Measurements from ENCODE around the gene POU6F2. TPM values are rescaled to one million over a fixed set of nuclear protein-coding genes. Genes with fewer than 3 reads are reported as not detected.

Gene POU6F2
- total RNA-seq, 4 donors from 2014 or later, result not detected

DNA sequence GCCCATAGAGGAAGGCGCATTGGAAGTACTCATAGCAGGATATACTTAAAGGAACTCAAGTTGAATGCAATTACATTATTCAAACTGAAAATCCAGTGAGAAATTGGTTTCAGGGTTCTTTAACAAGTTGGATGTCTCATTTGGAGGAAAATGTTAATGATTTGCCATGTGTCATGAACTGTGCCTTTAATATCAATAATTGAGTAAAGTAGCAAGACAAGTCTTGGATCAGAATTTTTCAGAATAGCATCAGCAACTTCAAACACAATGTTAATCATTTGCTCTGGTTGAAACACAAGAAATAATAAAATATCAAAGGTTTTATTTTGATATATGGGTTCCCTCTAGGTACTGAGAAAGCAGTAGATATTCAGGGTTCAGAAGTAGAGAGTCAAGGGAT lies 24.5 kb upstream of the POU6F2 start:
- H3K27me3 ChIP-seq, result peaks cover 0 to 5% (median 0%) of the 10 kb centered on the region in 4 donors
- peaks cover 0 to 2% (median 0%) of the 10 kb centered on the region in 4 donors for H3K4me1 ChIP-seq
- intact Hi-C loops (cut with DNase I), result no loop called here
- no peak overlapping the region for H3K4me3 ChIP-seq
- H3K27ac ChIP-seq (replicated peaks in 1 of 4), result no peak overlapping the region
- TF ChIP-seq POLR2AphosphoS5 (IDR thresholded peaks at IDR 0.05) (no peak), POLR2A (IDR thresholded peaks at IDR 0.05; ENCODE audit: low read depth) (no peak), CTCF (IDR thresholded peaks at IDR 0.05) (no peak), EP300 (IDR thresholded peaks at IDR 0.05) (no peak)
- 100% methylated on average over 1 of the region's 1 CpG for WGBS
- no peak for DNase-seq (ENCODE audit: extremely low spot score)
- no peaks in the 10 kb centered on the region for H3K36me3 ChIP-seq
- H3K9me3 ChIP-seq, result no peaks in the 10 kb centered on the region

DNA sequence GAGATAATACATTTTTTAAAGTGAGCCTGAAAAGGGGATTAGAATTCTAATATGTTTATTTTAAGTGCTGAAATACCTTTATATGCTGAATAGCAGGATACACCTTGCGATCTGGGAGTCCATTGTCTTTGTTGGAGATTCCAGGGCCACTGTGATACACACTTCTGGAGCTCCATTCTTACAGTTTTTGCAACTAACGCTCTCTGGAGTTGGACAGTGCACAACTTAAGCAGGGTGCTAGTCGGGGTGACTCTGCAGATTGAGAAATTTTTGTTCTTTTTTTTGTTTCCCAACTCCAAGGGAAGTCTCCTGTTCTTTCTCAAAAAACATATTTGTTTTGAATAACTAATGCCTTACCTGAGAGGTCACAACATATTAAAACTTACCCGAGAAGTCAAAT lies 23.7 kb upstream of the POU6F2 start:
- Histone ChIP-seq H3K27me3 (peaks cover 0 to 5% (median 0%) of the 10 kb centered on the region in 4 donors), H3K4me1 (peaks cover 0 to 2% (median 0%) of the 10 kb centered on the region in 4 donors), H3K4me3 (no peak overlapping the region), H3K27ac (replicated peaks in 1 of 4) (no peak overlapping the region), H3K9me3 (no peaks in the 10 kb centered on the region), H3K36me3 (no peaks in the 10 kb centered on the region)
- intact Hi-C loops (cut with DNase I), result no loop called here
- DNase-seq (ENCODE audit: extremely low spot score), result no peak
- TF ChIP-seq EP300 (IDR thresholded peaks at IDR 0.05), result no peak
- TF ChIP-seq POLR2A (IDR thresholded peaks at IDR 0.05; ENCODE audit: low read depth), result no peak
- TF ChIP-seq CTCF (IDR thresholded peaks at IDR 0.05), result no peak
- TF ChIP-seq POLR2AphosphoS5 (IDR thresholded peaks at IDR 0.05), result no peak
- 67% methylated on average over 4 of the region's 4 CpGs for WGBS

GRCh38 chr7:38955892-38956291 lies 21.8 kb upstream of the POU6F2 start:
- DNase-seq (ENCODE audit: extremely low spot score), result no peak
- no peaks in the 10 kb centered on the region for H3K36me3 ChIP-seq
- no peaks in the 10 kb centered on the region for H3K4me1 ChIP-seq
- TF ChIP-seq CTCF (IDR thresholded peaks at IDR 0.05) (no peak), EP300 (IDR thresholded peaks at IDR 0.05) (no peak), POLR2A (IDR thresholded peaks at IDR 0.05; ENCODE audit: low read depth) (no peak), POLR2AphosphoS5 (IDR thresholded peaks at IDR 0.05) (no peak)
- H3K4me3 ChIP-seq, result no peak overlapping the region
- H3K9me3 ChIP-seq, result no peaks in the 10 kb centered on the region
- no peak overlapping the region for H3K27ac ChIP-seq (replicated peaks in 1 of 4)
- intact Hi-C loops (cut with DNase I), result no loop called here
- 74% methylated on average over 5 of the region's 5 CpGs for WGBS
- H3K27me3 ChIP-seq, result peaks cover 0 to 5% (median 0%) of the 10 kb centered on the region in 4 donors

DNA sequence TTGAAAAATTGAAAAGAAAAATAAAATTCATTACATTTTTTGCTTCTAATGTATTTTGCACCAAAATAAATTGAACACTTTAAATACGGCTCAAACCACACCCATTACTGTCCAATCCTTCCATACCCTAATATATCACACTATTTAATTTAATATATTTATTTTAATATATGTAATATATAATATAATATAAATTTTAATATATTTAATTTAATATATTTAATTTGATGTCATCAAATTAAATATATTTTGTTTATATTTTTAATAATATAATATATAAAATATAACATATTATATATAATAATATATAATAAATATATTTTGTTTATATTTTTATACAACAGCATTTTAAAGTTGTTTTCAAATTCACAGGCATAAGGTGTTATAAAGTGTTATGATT lies 15.7 kb upstream of the POU6F2 start:
- 92% methylated on average over 1 of the region's 1 CpG for WGBS
- Histone ChIP-seq H3K27ac (replicated peaks in 1 of 4) (no peak overlapping the region), H3K36me3 (no peaks in the 10 kb centered on the region), H3K4me1 (no peaks in the 10 kb centered on the region), H3K27me3 (no peaks in the 10 kb centered on the region), H3K4me3 (no peak overlapping the region), H3K9me3 (peaks cover 0 to 3% (median 0%) of the 10 kb centered on the region in 4 donors)
- TF ChIP-seq EP300 (IDR thresholded peaks at IDR 0.05) (no peak), POLR2AphosphoS5 (IDR thresholded peaks at IDR 0.05) (no peak), CTCF (IDR thresholded peaks at IDR 0.05) (no peak), POLR2A (IDR thresholded peaks at IDR 0.05; ENCODE audit: low read depth) (no peak)
- no peak for DNase-seq (ENCODE audit: extremely low spot score)
- intact Hi-C loops (cut with DNase I), result no loop called here

GRCh38 chr7:38964921-38965320 lies 12.8 kb upstream of the POU6F2 start:
- TF ChIP-seq POLR2AphosphoS5 (IDR thresholded peaks at IDR 0.05) (no peak), CTCF (IDR thresholded peaks at IDR 0.05) (no peak), EP300 (IDR thresholded peaks at IDR 0.05) (no peak), POLR2A (IDR thresholded peaks at IDR 0.05; ENCODE audit: low read depth) (no peak)
- no peak overlapping the region for H3K4me3 ChIP-seq
- intact Hi-C loops (cut with DNase I), result no loop called here
- H3K36me3 ChIP-seq, result no peaks in the 10 kb centered on the region
- no peak for DNase-seq (ENCODE audit: extremely low spot score)
- peaks cover 0 to 3% (median 0%) of the 10 kb centered on the region in 4 donors for H3K9me3 ChIP-seq
- WGBS, result 85% methylated on average over 1 of the region's 1 CpG
- no peak overlapping the region for H3K27ac ChIP-seq (replicated peaks in 1 of 4)
- no peaks in the 10 kb centered on the region for H3K27me3 ChIP-seq
- no peaks in the 10 kb centered on the region for H3K4me1 ChIP-seq
